Measurements from ENCODE around the gene FOXP1. TPM values are rescaled to one million over a fixed set of nuclear protein-coding genes. Genes with fewer than 3 reads are reported as not detected.

FOXP1 gene
- total RNA-seq, 1 donor from 2014 or later = 33.2 TPM

- Histone ChIP-seq H3K4me3 (ENCODE audit: low read depth, low read length) (no peak overlapping the region), H3K36me3 (ENCODE audit: control insufficient read depth, insufficient read depth, low read length) (no peaks in the 10 kb centered on the region), H3K27me3 (ENCODE audit: control insufficient read depth, insufficient read depth, low read length) (no peaks in the 10 kb centered on the region)
- no peak for DNase-seq (ENCODE audit: low read depth)
- TF ChIP-seq CTCF (IDR thresholded peaks at IDR 0.05; ENCODE audit: insufficient read depth, low read length, severe bottlenecking) = no peak
- FAIRE-seq = no peak
These were observed 363.5 kb downstream of the FOXP1 start for GRCh38 chr3:71219744-71220638.

GRCh38 chr3:71218508-71218907 is 365.0 kb downstream of the FOXP1 start:
- no peaks in the 10 kb centered on the region for H3K36me3 ChIP-seq (ENCODE audit: control insufficient read depth, insufficient read depth, low read length)
- FAIRE-seq (no peak), DNase-seq (ENCODE audit: low read depth) (no peak)
- no peak for TF ChIP-seq CTCF (IDR thresholded peaks at IDR 0.05; ENCODE audit: insufficient read depth, low read length, severe bottlenecking)
- H3K4me3 ChIP-seq (ENCODE audit: low read depth, low read length) = no peak overlapping the region
- no peaks in the 10 kb centered on the region for H3K27me3 ChIP-seq (ENCODE audit: control insufficient read depth, insufficient read depth, low read length)

- FAIRE-seq (peak; percentile 64), DNase-seq (ENCODE audit: low read depth) (no peak)
- Histone ChIP-seq H3K4me3 (ENCODE audit: low read depth, low read length) (no peak overlapping the region), H3K36me3 (ENCODE audit: control insufficient read depth, insufficient read depth, low read length) (no peaks in the 10 kb centered on the region), H3K27me3 (ENCODE audit: control insufficient read depth, insufficient read depth, low read length) (no peaks in the 10 kb centered on the region)
- TF ChIP-seq CTCF (IDR thresholded peaks at IDR 0.05; ENCODE audit: insufficient read depth, low read length, severe bottlenecking) = no peak
These were observed 365.8 kb downstream of the FOXP1 start for GRCh38 chr3:71217640-71218222.

DNA sequence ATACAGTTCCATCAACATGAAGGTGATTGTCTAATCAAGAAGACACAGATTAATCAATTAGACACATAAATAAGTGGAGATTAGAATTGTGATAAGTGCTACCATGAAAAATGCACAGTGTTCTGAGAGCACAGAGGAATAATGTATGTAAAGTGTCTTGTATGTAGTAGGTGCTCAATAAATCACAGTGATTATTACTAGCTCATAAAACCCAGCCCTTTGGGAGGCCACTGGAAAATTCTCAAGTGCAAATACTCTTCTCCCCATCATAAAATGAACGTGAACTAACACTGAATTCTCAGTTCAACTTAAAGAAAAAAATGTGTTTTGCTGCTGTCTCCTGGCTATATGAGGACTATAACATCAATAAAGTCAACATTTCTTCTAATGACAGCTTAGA is 368.2 kb downstream of the FOXP1 start:
- Histone ChIP-seq H3K4me3 (ENCODE audit: low read depth, low read length) (no peak overlapping the region), H3K36me3 (ENCODE audit: control insufficient read depth, insufficient read depth, low read length) (no peaks in the 10 kb centered on the region), H3K27me3 (ENCODE audit: control insufficient read depth, insufficient read depth, low read length) (no peaks in the 10 kb centered on the region)
- TF ChIP-seq CTCF (IDR thresholded peaks at IDR 0.05; ENCODE audit: insufficient read depth, low read length, severe bottlenecking) = no peak
- DNase-seq (ENCODE audit: low read depth) (no peak), FAIRE-seq (no peak)

DNA sequence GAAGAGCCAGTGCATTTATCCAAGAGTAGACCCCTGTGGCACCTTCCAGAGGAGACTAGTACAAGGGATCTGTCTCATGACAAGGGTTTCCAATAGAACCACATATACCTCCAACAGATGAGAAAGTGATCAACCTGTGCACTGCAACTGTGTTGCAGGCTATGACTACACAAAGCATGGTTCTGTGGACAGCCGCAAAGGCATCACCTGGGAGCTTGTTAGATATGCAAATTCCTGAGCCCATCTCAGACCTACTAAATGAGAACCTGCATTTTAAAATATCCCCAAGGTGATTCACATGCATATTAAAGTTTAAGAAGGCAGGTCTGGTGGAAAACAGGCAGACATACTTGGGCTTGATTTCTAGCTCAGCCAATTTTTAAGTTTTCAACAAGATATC is 368.7 kb downstream of the FOXP1 start:
- FAIRE-seq = no peak
- no peak for TF ChIP-seq CTCF (IDR thresholded peaks at IDR 0.05; ENCODE audit: insufficient read depth, low read length, severe bottlenecking)
- no peak for DNase-seq (ENCODE audit: low read depth)
- H3K27me3 ChIP-seq (ENCODE audit: control insufficient read depth, insufficient read depth, low read length) = no peaks in the 10 kb centered on the region
- H3K36me3 ChIP-seq (ENCODE audit: control insufficient read depth, insufficient read depth, low read length) = no peaks in the 10 kb centered on the region
- no peak overlapping the region for H3K4me3 ChIP-seq (ENCODE audit: low read depth, low read length)

Measured in bronchial epithelial cell (primary cell).